HCT116 (cell line): Measurements from ENCODE around the gene HEXD. TPM values are rescaled to one million over a fixed set of nuclear protein-coding genes. Genes with fewer than 3 reads are reported as not detected.

Experiments
- ATAC-seq: fragments of 200-7000 bp; cut with Tn5 transposase; 2 replicates; pipeline ENCODE4 v1.9.1; 2020; ENCODE audit warnings: mild to moderate bottlenecking, moderate library complexity
- BruUV-seq: library from RNA; stranded (reverse); fragments of 400-500 nt; replicated peaks from 2 replicates; lab custom pipeline; 2021; lab: Mats Ljungman, UMichigan
- CTCF ChIA-PET: fragments of 300-600 bp; sonication (Branson Sonifier 250); formaldehyde crosslinking; loops from one replicate; lab custom pipeline; 2021; ENCODE audit warnings: antibody characterized with exemption; lab: Charles Lee
- POLR2A ChIA-PET: fragments of 300-600, 350-600 bp; sonication (Branson Sonifier 250); formaldehyde crosslinking; loops from one replicate; lab custom pipeline; 2021; ENCODE audit warnings: antibody characterized with exemption; lab: Charles Lee
- RAD21 ChIA-PET, 2 experiments: fragments of 300-600 bp; sonication (Branson Sonifier 250); formaldehyde crosslinking; loops; one replicate each; lab custom pipeline; 2023; ENCODE audit warnings: low total read pairs in 2 of 2; ENCODE audit not compliant: uncharacterized antibody in 2 of 2, unreplicated experiment in 2 of 2, low non-redundant PET in 1 of 2; lab: Charles Lee
- DNase-seq: peaks from one replicate; pipeline ENCODE4 v3.0.0-alpha.2; 2010; ENCODE audit warnings: low read depth, low spot score
- H2AFZ ChIP-seq: fragments of 200-600 bp; shearing (Covaris generic), sonication (generic); 2 replicates; pipeline ENCODE4 v1.6.1; 2017; ENCODE audit warnings: low read depth, mixed run types, mixed read lengths, antibody characterized with exemption, low read length; ENCODE audit not compliant: poor library complexity, severe bottlenecking
- H3K27ac ChIP-seq: 2 replicates; pipeline ENCODE4 v1.5.1; 2012; ENCODE audit warnings: low read depth, low read length
- H3K27me3 ChIP-seq: fragments of 200-600 bp; sonication (generic); 2 replicates; pipeline ENCODE4 v1.6.1; 2016; ENCODE audit warnings: mixed run types, low read length, mixed read lengths; ENCODE audit not compliant: insufficient read depth
- H3K36me3 ChIP-seq, 2 experiments: fragments of 200-500 bp in 1 of 2; fragments of 200-600 bp in 1 of 2; sonication (Bioruptor generic) in 1 of 2; sonication (generic) in 1 of 2; 2 replicates each; pipeline versions ENCODE4 v1.5.1 to v1.6.1; 2014 to 2016; ENCODE audit warnings: low read length in 2 of 2, inconsistent platforms in 1 of 2, mixed read lengths in 1 of 2, mixed run types in 1 of 2; ENCODE audit not compliant: insufficient read depth in 2 of 2, control insufficient read depth in 1 of 2
- H3K4me1 ChIP-seq, 2 experiments: fragments of 200-600 bp in 1 of 2; sonication (generic) in 1 of 2; 2 replicates each; pipeline versions ENCODE4 v1.5.1 to v1.6.1; 2012 to 2017; ENCODE audit warnings: low read length in 2 of 2, inconsistent platforms in 1 of 2, mild to moderate bottlenecking in 1 of 2, mixed read lengths in 1 of 2, mixed run types in 1 of 2, moderate library complexity in 1 of 2; ENCODE audit not compliant: insufficient read depth in 2 of 2, control insufficient read depth in 1 of 2
- H3K4me2 ChIP-seq: fragments of 200-600 bp; sonication (generic); 2 replicates; pipeline ENCODE4 v1.6.1; 2017; ENCODE audit warnings: mixed run types, low read length, mixed read lengths
- H3K4me3 ChIP-seq, 2 experiments: fragments of 200-600 bp in 1 of 2; sonication (generic) in 1 of 2; replicated peaks in 1 of 2; 2 replicates each; pipeline ENCODE4 v1.5.1; 2011 to 2016; ENCODE audit warnings: low read length in 2 of 2, control low read depth in 1 of 2, low read depth in 1 of 2, mild to moderate bottlenecking in 1 of 2, mixed read lengths in 1 of 2, mixed run types in 1 of 2
- H3K79me2 ChIP-seq: fragments of 200-600 bp; sonication (generic); 2 replicates; pipeline ENCODE4 v1.6.1; 2017; ENCODE audit warnings: mild to moderate bottlenecking, mixed run types, low read length, moderate library complexity, mixed read lengths; ENCODE audit not compliant: insufficient read depth
- H3K9ac ChIP-seq: fragments of 200-600 bp; sonication (generic); 2 replicates; pipeline ENCODE4 v1.6.1; 2016; ENCODE audit warnings: low read length, mixed read lengths
- H3K9me2 ChIP-seq: fragments of 200-600 bp; sonication (generic), shearing (Covaris generic); 2 replicates; pipeline ENCODE4 v1.6.1; 2017; ENCODE audit warnings: mixed run types, mild to moderate bottlenecking, moderate library complexity; ENCODE audit not compliant: insufficient read depth
- H3K9me3 ChIP-seq, 2 experiments: fragments of 200-500 bp in 1 of 2; fragments of 200-600 bp in 1 of 2; sonication (Bioruptor generic) in 1 of 2; sonication (generic) in 1 of 2; 2 replicates each; pipeline ENCODE4 v1.6.1; 2014 to 2017; ENCODE audit warnings: low read length in 2 of 2, mixed read lengths in 2 of 2, inconsistent platforms in 1 of 2, low read depth in 1 of 2, mild to moderate bottlenecking in 1 of 2, mixed run types in 1 of 2, moderate library complexity in 1 of 2; ENCODE audit not compliant: control insufficient read depth in 1 of 2, insufficient read depth in 1 of 2
- H4K20me1 ChIP-seq: fragments of 200-600 bp; sonication (generic), shearing (Covaris generic); 2 replicates; pipeline ENCODE4 v1.6.1; 2017; ENCODE audit warnings: mixed run types, mild to moderate bottlenecking, moderate library complexity; ENCODE audit not compliant: insufficient read depth
- ATF3 ChIP-seq: IDR thresholded peaks from 2 replicates; pipeline ENCODE4 v1.6.1; 2012
- EGR1 ChIP-seq: IDR thresholded peaks from 2 replicates; pipeline ENCODE4 v1.6.1; 2012; ENCODE audit warnings: low read depth
- EZH2phosphoT487 ChIP-seq: fragments of 200-600 bp; IDR thresholded peaks from 2 replicates; pipeline ENCODE4 v1.6.1; 2018; ENCODE audit warnings: antibody characterized with exemption, borderline replicate concordance
- MAX ChIP-seq: IDR thresholded peaks from 2 replicates; pipeline ENCODE4 v1.6.1; 2012
- REST ChIP-seq: IDR thresholded peaks from 2 replicates; pipeline ENCODE4 v1.6.1; 2012; ENCODE audit warnings: low read depth
- SRF ChIP-seq: IDR thresholded peaks from 2 replicates; pipeline ENCODE4 v1.6.1; 2012; ENCODE audit warnings: low read depth
- TCF7L2 ChIP-seq: IDR thresholded peaks from 2 replicates; pipeline ENCODE4 v1.7.0; 2011; ENCODE audit warnings: borderline replicate concordance, inconsistent platforms; ENCODE audit not compliant: insufficient read depth, insufficient read length; ENCODE audit errors: extremely low read depth
- YY1 ChIP-seq: IDR thresholded peaks from 2 replicates; pipeline ENCODE4 v1.6.1; 2011; ENCODE audit warnings: low read length, low read depth, moderate library complexity, mild to moderate bottlenecking; ENCODE audit not compliant: insufficient replicate concordance; ENCODE audit errors: extremely low read depth
- ZFX ChIP-seq: fragments of 450-650 bp; IDR thresholded peaks from 2 replicates; pipeline ENCODE4 v1.6.1; 2017
- intact Hi-C: fragments of 100-400 bp; cut with micrococcal nuclease; formaldehyde crosslinking; loops from 2 replicates; pipeline ENCODE4 v1.10.0; 2022
- total RNA-seq: library from RNA; stranded (reverse); gene quantifications from one replicate; pipeline ENCODE4 v1.2.1, GENCODE V29; 2021; ENCODE audit not compliant: unreplicated experiment

Gene HEXD
- total RNA-seq, 1 experiment from 2014 or later = 45.2 TPM

- intact Hi-C loops = loop anchor here (2.0 to 10.0 kb wide), 3 partner anchors 115 to 381 kb away; partner anchors contain the start of genes DCXR and RAC3
- Histone ChIP-seq H4K20me1 (peaks cover 6% of the 10 kb centered on the region; the same call in 1 of the 2 replicates), H2AFZ (no peak overlapping the region), H3K4me1 (peaks cover 7 to 23% of the 10 kb centered on the region in 2 experiments), H3K36me3 (peaks cover 0 to 3% of the 10 kb centered on the region in 2 experiments; a peak in 1 of 4 replicates), H3K27ac (no peak overlapping the region), H3K9ac (no peak overlapping the region), H3K4me3 (no peak overlapping the region), H3K27me3 (no peaks in the 10 kb centered on the region), H3K9me3 (no peaks in the 10 kb centered on the region), H3K79me2 (no peaks in the 10 kb centered on the region; the same call in 1 of the 2 replicates), H3K9me2 (no peaks in the 10 kb centered on the region), H3K4me2 (no peak overlapping the region)
- RAD21 ChIA-PET = no interaction called here
- ATAC-seq (no peak), DNase-seq (no peak)
- CTCF ChIA-PET = no interaction called here
- POLR2A ChIA-PET = no interaction called here
- no TSS peak for BruUV-seq
- TF ChIP-seq ZFX = no peak
Observed at GRCh38 chr17:82415786-82416185, 2.4 kb upstream of the HEXD start.

- H3K79me2 ChIP-seq = no peaks in the 10 kb centered on the region; the same call in 1 of the 2 replicates
- H3K4me1 ChIP-seq = peaks cover 7 to 23% of the 10 kb centered on the region in 2 experiments
- no peaks in the 10 kb centered on the region for H3K9me3 ChIP-seq
- H3K36me3 ChIP-seq = peaks cover 0 to 3% of the 10 kb centered on the region in 2 experiments; a peak in 1 of 4 replicates
- H3K4me3 ChIP-seq = no peak overlapping the region
- no TSS peak for BruUV-seq
- intact Hi-C loops = loop anchor here (10.0 kb wide), 2 partner anchors 139 to 381 kb away; partner anchors contain the start of genes DCXR and RAC3
- H2AFZ ChIP-seq = no peak overlapping the region
- ChIA-PET RAD21 (interaction anchor here in 1 of 2 experiments (0.6 kb wide), 1 partner anchor 72 kb away, joined by 4 read pairs; no protein-coding TSS in a partner anchor), POLR2A (no interaction called here), CTCF (no interaction called here)
- no peak overlapping the region for H3K9ac ChIP-seq
- no peak for ATAC-seq
- H3K27ac ChIP-seq = no peak overlapping the region
- no peak overlapping the region for H3K4me2 ChIP-seq
- H3K9me2 ChIP-seq = no peaks in the 10 kb centered on the region
- no peak for DNase-seq
- H3K27me3 ChIP-seq = no peaks in the 10 kb centered on the region
- TF ChIP-seq MAX = no peak
- no peak for TF ChIP-seq ATF3
- TF ChIP-seq EZH2phosphoT487 = no peak
- no peak for TF ChIP-seq EGR1
- no peak for TF ChIP-seq TCF7L2
- TF ChIP-seq REST = no peak
- no peak for TF ChIP-seq SRF
- TF ChIP-seq YY1 = no peak
- peaks cover 6% of the 10 kb centered on the region; the same call in 1 of the 2 replicates for H4K20me1 ChIP-seq
Observed at GRCh38 chr17:82416264-82416663, 1.9 kb upstream of the HEXD start.
